Transverse colon (tissue), 4 donors: ENCODE results near the gene EYS. TPM values are rescaled to one million over a fixed set of nuclear protein-coding genes. Genes with fewer than 3 reads are reported as not detected.

Experiments
- DNase-seq: peaks from one replicate; pipeline ENCODE4 v3.0.0-alpha.2; 2019
- H3K27ac ChIP-seq, 4 donors: fragments of 200-600 bp; sonication (generic); 2 replicates each; pipeline ENCODE4 v1.5.1; 2016 to 2018; ENCODE audit warnings: inconsistent platforms in 4 of 4
- H3K27me3 ChIP-seq: fragments of 200-600 bp; sonication (generic); 2 replicates; pipeline ENCODE4 v1.5.1; 2017; ENCODE audit warnings: inconsistent platforms
- H3K36me3 ChIP-seq, 4 donors: fragments of 200-600 bp; sonication (generic); 2 replicates each; pipeline ENCODE4 v1.5.1; 2017 to 2019; ENCODE audit warnings: inconsistent platforms in 4 of 4
- H3K4me1 ChIP-seq, 4 donors: fragments of 200-600 bp; sonication (generic); 2 replicates each; pipeline ENCODE4 v1.5.1; 2017 to 2020; ENCODE audit warnings: inconsistent platforms in 4 of 4
- H3K4me3 ChIP-seq, 4 donors: fragments of 200-600 bp; sonication (generic); 1 replicate in 1 of 4; 2 replicates in 3 of 4; pipeline versions ENCODE4 v1.5.1 to v1.6.1; 2017 to 2019; ENCODE audit warnings: inconsistent platforms in 4 of 4
- H3K9me3 ChIP-seq, 2 donors: fragments of 200-600 bp; sonication (generic); 2 replicates each; pipeline ENCODE4 v1.5.1; 2017 to 2019; ENCODE audit warnings: inconsistent platforms in 2 of 2
- CTCF ChIP-seq, 5 experiments: fragments of 200-600 bp in 3 of 5; fragments of 450-650 bp in 2 of 5; sonication (generic) in 3 of 5; IDR thresholded peaks; 1 replicate in 2 of 5; 2 replicates in 3 of 5; pipeline ENCODE4 v1.5.1; 2016 to 2017; ENCODE audit warnings: antibody characterized with exemption in 5 of 5, inconsistent platforms in 3 of 5, mild to moderate bottlenecking in 2 of 5, moderate library complexity in 1 of 5
- EP300 ChIP-seq: sonication (generic); formaldehyde crosslinking; IDR thresholded peaks from one replicate; pipeline ENCODE4 v1.6.1; 2017; ENCODE audit warnings: antibody characterized with exemption, low read depth
- POLR2A ChIP-seq: fragments of 450-650 bp; IDR thresholded peaks from one replicate; pipeline ENCODE4 v1.6.1; 2016; ENCODE audit warnings: antibody characterized with exemption, mild to moderate bottlenecking, moderate library complexity
- POLR2AphosphoS5 ChIP-seq, 3 donors: sonication (generic); formaldehyde crosslinking; IDR thresholded peaks; one replicate each; pipeline ENCODE4 v1.6.1; 2016; ENCODE audit warnings: antibody characterized with exemption in 3 of 3
- WGBS, 2 donors: methylation state at CpG; one replicate each; pipeline ENCODE4 v1.1.5; 2018; ENCODE audit warnings: low coverage in 1 of 2; 5-methylcytosine and 5-hydroxymethylcytosine counted together
- in situ Hi-C, 4 donors: fragments of 200-750 bp; cut with MboI; loops; one replicate each; pipeline versions ENCODE4 v1.15.0 to v1.15.1; 2017; ENCODE audit warnings: low sequenced_read_pairs in 3 of 4, low pct_ligation_motif_present in 1 of 4, low pct_unique_long_range_greater_than_20kb in 1 of 4
- intact Hi-C: fragments of 100-400 bp; cut with DNase I; formaldehyde crosslinking; loops from one replicate; pipeline ENCODE4 v1.15.1; 2023; ENCODE audit warnings: low total_unique reads
- total RNA-seq, 4 donors: library from RNA; depleted of rRNA; stranded (reverse); fragments of >200 nt; gene quantifications; one replicate each; pipeline ENCODE4 v1.1.0, GENCODE V29; 2016

EYS gene
- total RNA-seq, 4 donors from 2014 or later, result 0.41 TPM; not detected in 3

GRCh38 chr6:64294034-64294433 is 1413.0 kb downstream of the EYS start:
- H3K4me3 ChIP-seq, result no peak overlapping the region
- no peak for TF ChIP-seq CTCF (IDR thresholded peaks at IDR 0.05)
- TF ChIP-seq POLR2A, result no peak
- no peak for TF ChIP-seq EP300
- TF ChIP-seq POLR2AphosphoS5 (IDR thresholded peaks at IDR 0.05), result no peak
- H3K36me3 ChIP-seq, result no peaks in the 10 kb centered on the region
- DNase-seq, result no peak
- no peaks in the 10 kb centered on the region for H3K4me1 ChIP-seq
- H3K9me3 ChIP-seq, result no peaks in the 10 kb centered on the region
- no peak overlapping the region for H3K27ac ChIP-seq
- no peaks in the 10 kb centered on the region for H3K27me3 ChIP-seq
- intact Hi-C loops, result no loop called here
- in situ Hi-C loops, result no loop called here

- Histone ChIP-seq H3K9me3 (no peaks in the 10 kb centered on the region), H3K36me3 (no peaks in the 10 kb centered on the region), H3K4me1 (no peaks in the 10 kb centered on the region), H3K4me3 (no peak overlapping the region), H3K27ac (no peak overlapping the region), H3K27me3 (no peaks in the 10 kb centered on the region)
- intact Hi-C loops, result no loop called here
- TF ChIP-seq CTCF (IDR thresholded peaks at IDR 0.05) (no peak), POLR2AphosphoS5 (IDR thresholded peaks at IDR 0.05) (no peak), EP300 (no peak), POLR2A (no peak)
- in situ Hi-C loops, result no loop called here
- DNase-seq, result no peak
Observed at GRCh38 chr6:64293298-64293697, 1413.7 kb downstream of the EYS start.

GRCh38 chr6:64290867-64291266 is 1416.2 kb downstream of the EYS start:
- no peaks in the 10 kb centered on the region for H3K27me3 ChIP-seq
- DNase-seq, result no peak
- H3K9me3 ChIP-seq, result no peaks in the 10 kb centered on the region
- intact Hi-C loops (no loop called here), in situ Hi-C loops (no loop called here)
- TF ChIP-seq CTCF (IDR thresholded peaks at IDR 0.05) (no peak), POLR2A (no peak), POLR2AphosphoS5 (IDR thresholded peaks at IDR 0.05) (no peak), EP300 (no peak)
- no peak overlapping the region for H3K27ac ChIP-seq
- no peaks in the 10 kb centered on the region for H3K36me3 ChIP-seq
- H3K4me1 ChIP-seq, result no peaks in the 10 kb centered on the region
- WGBS, 2 donors, result 56 to 80% methylated on average over 1 to 3 of the region's 3 CpGs
- H3K4me3 ChIP-seq, result no peak overlapping the region

GRCh38 chr6:64289931-64290330 is 1417.1 kb downstream of the EYS start:
- no peak overlapping the region for H3K4me3 ChIP-seq
- H3K27me3 ChIP-seq, result no peaks in the 10 kb centered on the region
- in situ Hi-C loops (no loop called here), intact Hi-C loops (no loop called here)
- H3K27ac ChIP-seq, result no peak overlapping the region
- no peaks in the 10 kb centered on the region for H3K4me1 ChIP-seq
- 71 to 100% methylated on average over 1 of the region's 1 CpG for WGBS, 2 donors
- no peaks in the 10 kb centered on the region for H3K36me3 ChIP-seq
- TF ChIP-seq EP300, result no peak
- TF ChIP-seq POLR2A, result no peak
- no peak for TF ChIP-seq CTCF (IDR thresholded peaks at IDR 0.05)
- TF ChIP-seq POLR2AphosphoS5 (IDR thresholded peaks at IDR 0.05), result no peak
- H3K9me3 ChIP-seq, result no peaks in the 10 kb centered on the region
- DNase-seq, result no peak
